ENCODE data around the gene TEX44.

DNA sequence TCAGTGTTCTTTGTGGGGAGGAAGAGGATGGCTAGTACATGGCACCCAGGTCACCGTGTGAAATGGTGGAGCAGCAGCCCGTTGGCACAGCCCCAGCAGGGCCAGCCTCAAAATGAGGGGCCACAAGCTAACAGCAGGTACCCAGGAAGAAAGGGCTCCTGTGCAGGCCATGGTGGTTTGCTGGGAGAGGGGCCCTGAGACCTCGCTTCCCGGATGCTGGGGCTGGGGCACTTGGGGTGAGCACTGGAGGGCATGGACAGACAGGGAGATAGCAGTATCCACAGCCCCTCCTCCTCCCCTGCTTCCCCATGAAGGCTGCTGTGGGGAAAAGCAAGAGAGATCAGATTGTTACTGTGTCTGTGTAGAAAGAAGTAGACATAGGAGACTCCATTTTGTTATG, 16.2 kb upstream of the TEX44 start:
- TF ChIP-seq, protein P1, sequence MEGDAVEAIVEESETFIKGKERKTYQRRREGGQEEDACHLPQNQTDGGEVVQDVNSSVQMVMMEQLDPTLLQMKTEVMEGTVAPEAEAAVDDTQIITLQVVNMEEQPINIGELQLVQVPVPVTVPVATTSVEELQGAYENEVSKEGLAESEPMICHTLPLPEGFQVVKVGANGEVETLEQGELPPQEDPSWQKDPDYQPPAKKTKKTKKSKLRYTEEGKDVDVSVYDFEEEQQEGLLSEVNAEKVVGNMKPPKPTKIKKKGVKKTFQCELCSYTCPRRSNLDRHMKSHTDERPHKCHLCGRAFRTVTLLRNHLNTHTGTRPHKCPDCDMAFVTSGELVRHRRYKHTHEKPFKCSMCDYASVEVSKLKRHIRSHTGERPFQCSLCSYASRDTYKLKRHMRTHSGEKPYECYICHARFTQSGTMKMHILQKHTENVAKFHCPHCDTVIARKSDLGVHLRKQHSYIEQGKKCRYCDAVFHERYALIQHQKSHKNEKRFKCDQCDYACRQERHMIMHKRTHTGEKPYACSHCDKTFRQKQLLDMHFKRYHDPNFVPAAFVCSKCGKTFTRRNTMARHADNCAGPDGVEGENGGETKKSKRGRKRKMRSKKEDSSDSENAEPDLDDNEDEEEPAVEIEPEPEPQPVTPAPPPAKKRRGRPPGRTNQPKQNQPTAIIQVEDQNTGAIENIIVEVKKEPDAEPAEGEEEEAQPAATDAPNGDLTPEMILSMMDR (IDR thresholded peaks at IDR 0.05; ENCODE audit: low read depth, low read length, poor library complexity, severe bottlenecking) = no peak
- TF ChIP-seq EZH2phosphoT487 (IDR thresholded peaks at IDR 0.05; ENCODE audit: borderline replicate concordance, low read length) = no peak
